Activated naive CD8-positive, alpha-beta T cell treated with anti-CD3 and anti-CD28 coated beads for 36 hours (primary cell): ENCODE measurements around the gene TBXAS1. TPM values are rescaled to one million over a fixed set of nuclear protein-coding genes. Genes with fewer than 3 reads are reported as not detected.
"Not testable (repeated sequence)": the region's sequence is repeated elsewhere in the genome, so short reads cannot be mapped to it uniquely, and the experiment has no call there.

Experiments used
- DNase-seq: peaks from one replicate; pipeline ENCODE4 v3.0.0; 2021
- H3K27ac Mint-ChIP-seq: one replicate; pipeline ENCODE4 v1.8.0; 2022; ENCODE audit warnings: mild to moderate bottlenecking, moderate library complexity, mixed read lengths
- H3K27me3 Mint-ChIP-seq: one replicate; pipeline ENCODE4 v1.8.0; 2022; ENCODE audit warnings: mild to moderate bottlenecking, mixed read lengths
- H3K36me3 Mint-ChIP-seq: one replicate; pipeline ENCODE4 v1.8.0; 2021; ENCODE audit warnings: mild to moderate bottlenecking, mixed read lengths
- H3K4me1 Mint-ChIP-seq: one replicate; pipeline ENCODE4 v1.8.0; 2021; ENCODE audit warnings: mixed read lengths
- H3K4me3 Mint-ChIP-seq: one replicate; pipeline ENCODE4 v1.8.0; 2022; ENCODE audit warnings: mild to moderate bottlenecking, moderate library complexity, mixed read lengths
- H3K9me3 Mint-ChIP-seq: one replicate; pipeline ENCODE4 v1.8.0; 2022; ENCODE audit warnings: mixed read lengths
- total RNA-seq, 2 experiments: library from RNA; stranded (reverse); gene quantifications; one replicate each; pipeline ENCODE4 v1.2.3, GENCODE V29; 2021

The TBXAS1 gene
- total RNA-seq, 2 experiments from 2014 or later = 1.5 to 1.8 TPM

- H3K9me3 Mint-ChIP-seq = peaks cover 6% of the 10 kb centered on the region
- no peak overlapping the region for H3K27ac Mint-ChIP-seq
- no peak for DNase-seq
- no peaks in the 10 kb centered on the region for H3K36me3 Mint-ChIP-seq
- H3K4me3 Mint-ChIP-seq = no peak overlapping the region
- peaks cover 4% of the 10 kb centered on the region for H3K4me1 Mint-ChIP-seq
- peaks cover 2% of the 10 kb centered on the region for H3K27me3 Mint-ChIP-seq
These were observed 9.8 kb downstream of the TBXAS1 start for GRCh38 chr7:139838876-139839275.

GRCh38 chr7:139840776-139841175, 11.7 kb downstream of the TBXAS1 start:
- no peak overlapping the region for H3K27ac Mint-ChIP-seq
- H3K4me1 Mint-ChIP-seq = peaks cover 4% of the 10 kb centered on the region
- H3K27me3 Mint-ChIP-seq = peaks cover 2% of the 10 kb centered on the region
- H3K9me3 Mint-ChIP-seq = no peaks in the 10 kb centered on the region
- no peak for DNase-seq
- no peak overlapping the region for H3K4me3 Mint-ChIP-seq
- no peaks in the 10 kb centered on the region for H3K36me3 Mint-ChIP-seq

GRCh38 chr7:139842401-139843210, 13.5 kb downstream of the TBXAS1 start:
- no peak for DNase-seq
- H3K27me3 Mint-ChIP-seq = peaks cover 2% of the 10 kb centered on the region
- no peaks in the 10 kb centered on the region for H3K9me3 Mint-ChIP-seq
- peaks cover 4% of the 10 kb centered on the region for H3K4me1 Mint-ChIP-seq
- H3K27ac Mint-ChIP-seq = no peak overlapping the region
- no peaks in the 10 kb centered on the region for H3K36me3 Mint-ChIP-seq
- no peak overlapping the region for H3K4me3 Mint-ChIP-seq

- not testable (repeated sequence) for H3K27me3 Mint-ChIP-seq, H3K4me3 Mint-ChIP-seq, DNase-seq, H3K36me3 Mint-ChIP-seq, H3K9me3 Mint-ChIP-seq, H3K27ac Mint-ChIP-seq, H3K4me1 Mint-ChIP-seq
These were observed 14.1 kb downstream of the TBXAS1 start for GRCh38 chr7:139843211-139843537.

- H3K36me3 Mint-ChIP-seq = no peaks in the 10 kb centered on the region
- no peaks in the 10 kb centered on the region for H3K27me3 Mint-ChIP-seq
- H3K9me3 Mint-ChIP-seq = no peaks in the 10 kb centered on the region
- H3K4me1 Mint-ChIP-seq = peaks cover 4% of the 10 kb centered on the region
- H3K27ac Mint-ChIP-seq = no peak overlapping the region
- DNase-seq = no peak
- H3K4me3 Mint-ChIP-seq = no peak overlapping the region
These were observed 15.8 kb downstream of the TBXAS1 start for GRCh38 chr7:139844779-139845442.

- no peaks in the 10 kb centered on the region for H3K9me3 Mint-ChIP-seq
- H3K4me1 Mint-ChIP-seq = peaks cover 4% of the 10 kb centered on the region
- H3K36me3 Mint-ChIP-seq = no peaks in the 10 kb centered on the region
- no peak for DNase-seq
- no peak overlapping the region for H3K4me3 Mint-ChIP-seq
- no peaks in the 10 kb centered on the region for H3K27me3 Mint-ChIP-seq
- H3K27ac Mint-ChIP-seq = no peak overlapping the region
These were observed 16.4 kb downstream of the TBXAS1 start for GRCh38 chr7:139845443-139845805.

GRCh38 chr7:139846297-139846696, 17.2 kb downstream of the TBXAS1 start:
- no peaks in the 10 kb centered on the region for H3K27me3 Mint-ChIP-seq
- H3K4me1 Mint-ChIP-seq = peaks cover 4% of the 10 kb centered on the region
- H3K4me3 Mint-ChIP-seq = no peak overlapping the region
- H3K9me3 Mint-ChIP-seq = no peaks in the 10 kb centered on the region
- DNase-seq = no peak
- no peak overlapping the region for H3K27ac Mint-ChIP-seq
- H3K36me3 Mint-ChIP-seq = no peaks in the 10 kb centered on the region

GRCh38 chr7:139848274-139848673, 19.2 kb downstream of the TBXAS1 start:
- Mint-ChIP-seq H3K4me3 (no peak overlapping the region), H3K9me3 (no peaks in the 10 kb centered on the region), H3K27ac (no peak overlapping the region), H3K4me1 (no peaks in the 10 kb centered on the region), H3K36me3 (no peaks in the 10 kb centered on the region), H3K27me3 (no peaks in the 10 kb centered on the region)
- no peak for DNase-seq

- no peak overlapping the region for H3K4me3 Mint-ChIP-seq
- peaks cover under 1% of the 10 kb centered on the region for H3K9me3 Mint-ChIP-seq
- peaks cover 14% of the 10 kb centered on the region for H3K4me1 Mint-ChIP-seq
- no peak for DNase-seq
- H3K27me3 Mint-ChIP-seq = no peaks in the 10 kb centered on the region
- no peak overlapping the region for H3K27ac Mint-ChIP-seq
- no peaks in the 10 kb centered on the region for H3K36me3 Mint-ChIP-seq
These were observed 21.8 kb downstream of the TBXAS1 start for GRCh38 chr7:139850906-139851305.

GRCh38 chr7:139851770-139852481, 22.9 kb downstream of the TBXAS1 start:
- Mint-ChIP-seq H3K9me3 (peaks cover 6% of the 10 kb centered on the region), H3K4me1 (peaks cover 19% of the 10 kb centered on the region), H3K27ac (no peak overlapping the region), H3K27me3 (no peaks in the 10 kb centered on the region), H3K4me3 (no peak overlapping the region), H3K36me3 (no peaks in the 10 kb centered on the region)
- no peak for DNase-seq

GRCh38 chr7:139852482-139852845, 23.4 kb downstream of the TBXAS1 start:
- Mint-ChIP-seq H3K27ac (no peak overlapping the region), H3K36me3 (no peaks in the 10 kb centered on the region), H3K4me3 (no peak overlapping the region), H3K4me1 (peaks cover 19% of the 10 kb centered on the region), H3K27me3 (no peaks in the 10 kb centered on the region), H3K9me3 (peaks cover 6% of the 10 kb centered on the region)
- DNase-seq = no peak

GRCh38 chr7:139853506-139854123, 24.6 kb downstream of the TBXAS1 start:
- H3K9me3 Mint-ChIP-seq = peaks cover 6% of the 10 kb centered on the region
- H3K27ac Mint-ChIP-seq = no peak overlapping the region
- H3K4me1 Mint-ChIP-seq = peaks cover 19% of the 10 kb centered on the region
- DNase-seq = no peak
- no peaks in the 10 kb centered on the region for H3K27me3 Mint-ChIP-seq
- no peaks in the 10 kb centered on the region for H3K36me3 Mint-ChIP-seq
- no peak overlapping the region for H3K4me3 Mint-ChIP-seq

GRCh38 chr7:139854124-139854511, 25.1 kb downstream of the TBXAS1 start:
- DNase-seq = no peak
- Mint-ChIP-seq H3K9me3 (peaks cover 6% of the 10 kb centered on the region), H3K4me1 (peaks cover 19% of the 10 kb centered on the region), H3K27ac (no peak overlapping the region), H3K27me3 (no peaks in the 10 kb centered on the region), H3K4me3 (no peak overlapping the region), H3K36me3 (no peaks in the 10 kb centered on the region)

- DNase-seq = no peak
- no peak overlapping the region for H3K4me3 Mint-ChIP-seq
These were observed 25.9 kb downstream of the TBXAS1 start for GRCh38 chr7:139854803-139855497.

More at GRCh38 chr7:139854803-139855497, 25.9 kb downstream of the TBXAS1 start:
- no peaks in the 10 kb centered on the region for H3K27me3 Mint-ChIP-seq
- peaks cover 19% of the 10 kb centered on the region for H3K4me1 Mint-ChIP-seq
- no peaks in the 10 kb centered on the region for H3K36me3 Mint-ChIP-seq
- peaks cover 6% of the 10 kb centered on the region for H3K9me3 Mint-ChIP-seq
- peak overlapping the region; percentile 68 for H3K27ac Mint-ChIP-seq
